GM12875 (cell line): Measurements from ENCODE around the gene PRMT2.

Experiments
- H3K4me3 ChIP-seq: one replicate; pipeline ENCODE4 v1.5.1; 2011; ENCODE audit warnings: low read depth, low read length, control low read depth
- CTCF ChIP-seq: IDR thresholded peaks from 2 replicates; pipeline ENCODE4 v1.5.1; 2011; ENCODE audit warnings: low read depth, mild to moderate bottlenecking, control low read depth, inconsistent platforms, low read length, moderate library complexity, borderline replicate concordance; ENCODE audit not compliant: insufficient read depth

The PRMT2 gene

GRCh38 chr21:46662765-46663500 is 27.5 kb downstream of the PRMT2 start:
- TF ChIP-seq CTCF: no peak
- H3K4me3 ChIP-seq: no peak overlapping the region

- H3K4me3 ChIP-seq: no peak overlapping the region
- TF ChIP-seq CTCF: no peak
These were observed 28.3 kb downstream of the PRMT2 start for GRCh38 chr21:46663754-46664153.

- TF ChIP-seq CTCF: no peak
These were observed 29.0 kb downstream of the PRMT2 start for GRCh38 chr21:46664316-46664995.

GRCh38 chr21:46665566-46665965 is 30.1 kb downstream of the PRMT2 start:
- no peak overlapping the region for H3K4me3 ChIP-seq
- no peak for TF ChIP-seq CTCF

More at GRCh38 chr21:46664316-46664995, 29.0 kb downstream of the PRMT2 start:
- H3K4me3 ChIP-seq: no peak overlapping the region

GRCh38 chr21:46666941-46667740 is 31.7 kb downstream of the PRMT2 start:
- no peak for TF ChIP-seq CTCF
- peak overlapping the region; percentile 53 for H3K4me3 ChIP-seq

- TF ChIP-seq CTCF: no peak
- H3K4me3 ChIP-seq: peak overlapping the region; percentile 53
These were observed 32.4 kb downstream of the PRMT2 start for GRCh38 chr21:46667741-46668380.
